Ureter (tissue), 1 donor: ENCODE data around the gene PRR4. TPM values are rescaled to one million over a fixed set of nuclear protein-coding genes. Genes with fewer than 3 reads are reported as not detected.

Source experiments
- DNase-seq: peaks from one replicate; pipeline ENCODE4 v3.0.0-alpha.2; 2020; ENCODE audit warnings: low spot score
- total RNA-seq: library from RNA; stranded (reverse); gene quantifications from one replicate; pipeline ENCODE4 v1.2.4, GENCODE V29; 2023
- donor health status: DM: yes; HTN: yes; CAD: no.

PRR4 gene, protein sequence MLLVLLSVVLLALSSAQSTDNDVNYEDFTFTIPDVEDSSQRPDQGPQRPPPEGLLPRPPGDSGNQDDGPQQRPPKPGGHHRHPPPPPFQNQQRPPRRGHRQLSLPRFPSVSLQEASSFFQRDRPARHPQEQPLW
- total RNA-seq = 7.3 TPM

DNA sequence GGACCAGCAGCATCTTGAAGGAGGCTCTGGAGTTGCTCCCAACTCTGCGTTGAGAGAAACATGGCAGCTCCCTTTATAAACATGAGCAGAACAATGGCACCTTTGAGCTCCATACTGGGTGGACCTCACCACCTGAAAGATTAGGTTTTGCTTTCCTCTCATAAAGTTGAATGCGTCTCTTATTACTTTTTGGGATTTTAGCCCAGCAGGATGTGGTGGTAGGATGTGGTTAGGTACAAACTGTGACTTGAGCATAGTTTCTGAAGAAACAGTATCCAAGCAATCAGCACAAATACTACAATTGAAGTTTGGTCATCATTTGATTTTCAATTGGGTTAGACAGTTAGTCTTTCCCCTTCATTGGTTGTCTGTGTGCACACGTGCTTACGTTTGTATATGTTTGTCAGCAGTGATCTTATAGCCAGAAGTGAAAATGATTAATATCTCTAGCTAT, at the start of gene PRR4:
PRR4 (minus strand) TSS at position 51 of the 454 bp plus-strand sequence; CDS start at position 13, 38 bp downstream.
- no peak for DNase-seq

- DNase-seq = no peak
These were observed 47.6 kb upstream of the PRR4 start for GRCh38 chr12:10896854-10897253.

GRCh38 chr12:10891937-10892336, 42.7 kb upstream of the PRR4 start:
- no peak for DNase-seq

DNA sequence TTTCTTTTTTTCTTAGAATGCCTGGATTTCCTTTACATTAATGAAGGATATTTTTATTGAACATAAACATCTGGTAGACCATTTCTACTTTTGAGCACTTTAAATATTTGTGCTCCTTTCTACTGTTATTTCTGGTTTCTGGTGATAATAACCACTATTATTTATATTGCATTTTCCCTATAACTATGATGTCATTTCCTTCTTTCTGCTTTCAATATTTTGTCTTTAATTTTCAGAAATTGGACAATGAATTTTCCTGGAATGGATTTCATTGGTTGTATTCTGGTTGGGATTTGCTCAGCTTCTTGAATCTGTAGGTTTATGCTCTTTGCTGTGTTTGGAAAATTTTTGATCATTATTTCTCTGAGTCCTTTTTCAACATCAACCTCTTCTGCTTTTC, 40.0 kb upstream of the PRR4 start:
- DNase-seq = no peak

GRCh38 chr12:10884086-10884725, 34.9 kb upstream of the PRR4 start, which contains the start of gene PRH1:
TSS of gene PRH1 (minus strand) at chr12:10884255. CDS start at chr12:10884217, 38 bp downstream.
- DNase-seq = no peak

DNA sequence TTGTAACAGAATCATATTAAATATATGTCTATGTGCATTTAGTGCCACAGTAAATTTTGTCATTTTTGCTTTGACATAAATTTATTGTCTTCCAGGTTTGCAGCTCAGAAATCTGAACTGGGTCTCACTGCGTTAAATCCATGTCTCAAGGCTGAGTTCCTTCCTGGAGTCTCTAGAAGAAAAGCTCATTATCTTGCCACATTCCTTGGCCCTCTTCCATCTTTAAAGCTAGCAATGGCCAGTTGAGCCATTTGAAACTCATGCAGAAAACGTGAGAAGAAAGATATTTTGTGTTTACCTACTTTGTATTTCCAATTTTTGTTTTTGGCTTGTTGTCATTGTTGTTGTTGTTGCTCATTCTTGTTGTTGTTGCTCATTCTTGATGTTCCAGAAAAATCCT, 24.1 kb upstream of the PRR4 start:
- DNase-seq = no peak

DNA sequence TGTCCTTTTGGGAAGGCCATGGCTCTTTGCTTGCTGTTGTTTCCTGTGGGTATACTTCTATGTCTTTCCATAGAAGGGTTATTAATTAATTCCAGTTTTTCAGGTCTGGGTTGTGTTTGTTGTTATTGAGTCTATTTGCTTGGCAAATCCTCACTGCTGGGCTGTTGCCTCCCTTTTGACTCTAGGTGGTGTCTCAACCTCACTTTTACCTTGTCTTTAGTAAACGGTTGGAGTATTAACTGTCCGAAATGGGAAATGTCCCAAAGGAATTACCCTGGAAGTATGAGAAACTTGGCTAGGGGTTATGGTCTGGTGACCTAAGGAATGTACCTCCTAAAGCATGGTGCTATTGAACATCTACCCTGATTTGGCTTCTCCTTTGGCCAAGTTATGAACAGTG, 18.1 kb upstream of the PRR4 start:
- no peak for DNase-seq

DNA sequence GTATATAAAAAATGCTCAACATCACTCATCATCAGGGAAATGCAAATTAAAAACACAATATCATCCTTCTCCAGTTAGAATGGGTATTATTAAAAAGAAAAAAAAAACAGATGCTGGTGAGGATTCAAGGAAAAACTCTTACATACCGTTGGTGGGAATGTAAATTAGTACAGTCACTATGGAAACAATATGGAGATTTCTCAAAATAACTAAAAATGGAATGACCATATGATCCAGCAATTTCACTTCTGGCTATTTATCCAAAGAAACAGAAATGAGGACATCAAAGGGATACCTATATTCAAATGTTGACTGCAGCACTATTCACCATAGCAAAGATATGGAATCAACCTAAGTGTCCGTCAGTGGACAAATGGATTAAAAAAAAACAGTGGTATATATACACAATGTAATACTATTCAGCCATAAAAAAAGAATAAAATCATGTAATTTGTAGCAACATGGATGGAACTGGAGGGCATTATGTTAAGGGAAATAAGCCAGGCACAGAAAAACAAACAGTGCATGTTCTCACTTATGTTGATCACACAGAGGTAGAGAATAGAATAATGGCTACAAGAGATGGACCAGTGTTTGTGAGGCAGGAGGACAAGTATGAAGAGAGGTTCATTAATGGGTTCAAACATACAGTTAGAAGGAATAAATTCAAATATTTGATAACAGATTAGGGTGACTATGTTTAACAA, 14.4 kb upstream of the PRR4 start:
- no peak for DNase-seq

DNA sequence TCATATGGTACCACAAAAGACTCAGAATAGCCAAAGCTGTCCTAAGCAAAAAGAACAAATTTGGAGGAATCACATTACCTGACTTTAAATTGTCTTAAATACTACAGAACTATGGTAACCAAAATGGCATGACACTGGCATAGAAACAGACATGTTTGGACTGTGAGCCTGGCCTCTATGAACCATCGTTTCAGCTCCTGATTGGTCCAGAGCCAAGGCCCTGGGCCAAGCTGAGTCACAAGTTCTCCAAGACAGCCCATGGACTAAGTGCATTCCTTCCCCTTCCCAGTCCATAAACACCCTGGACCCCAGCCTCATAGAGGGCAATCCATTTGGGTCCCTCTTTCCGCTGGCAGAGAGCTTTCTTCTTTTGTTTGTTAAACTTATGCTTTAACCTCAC, 12.1 kb upstream of the PRR4 start:
- DNase-seq = no peak

DNA sequence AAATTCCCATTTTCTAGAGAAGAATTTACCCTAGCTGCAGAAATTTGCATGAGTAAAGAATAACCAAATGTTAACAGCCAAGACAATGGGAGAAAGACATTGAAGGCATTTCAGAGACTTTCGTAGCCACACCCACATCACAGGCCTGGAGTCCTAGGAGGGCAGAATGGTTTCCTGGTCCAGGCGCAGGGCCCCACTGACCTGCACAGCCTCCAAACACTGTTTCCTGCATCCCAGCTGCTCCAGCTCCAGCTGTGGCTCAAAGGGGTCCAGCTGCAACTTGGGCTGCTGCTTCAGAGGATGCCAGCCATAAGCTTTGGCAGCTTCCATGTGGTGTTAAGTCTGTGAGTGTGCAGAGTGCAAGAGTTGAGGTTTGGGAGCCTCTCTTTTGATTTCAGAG, 6.5 kb upstream of the PRR4 start:
- DNase-seq = no peak

- no peak for DNase-seq
These were observed 4.5 kb upstream of the PRR4 start for GRCh38 chr12:10853776-10854175.

- no peak for DNase-seq
These were observed 2.1 kb upstream of the PRR4 start for GRCh38 chr12:10851243-10851858.

GRCh38 chr12:10847744-10848143, 1.5 kb downstream of the PRR4 start:
- no peak for DNase-seq

DNA sequence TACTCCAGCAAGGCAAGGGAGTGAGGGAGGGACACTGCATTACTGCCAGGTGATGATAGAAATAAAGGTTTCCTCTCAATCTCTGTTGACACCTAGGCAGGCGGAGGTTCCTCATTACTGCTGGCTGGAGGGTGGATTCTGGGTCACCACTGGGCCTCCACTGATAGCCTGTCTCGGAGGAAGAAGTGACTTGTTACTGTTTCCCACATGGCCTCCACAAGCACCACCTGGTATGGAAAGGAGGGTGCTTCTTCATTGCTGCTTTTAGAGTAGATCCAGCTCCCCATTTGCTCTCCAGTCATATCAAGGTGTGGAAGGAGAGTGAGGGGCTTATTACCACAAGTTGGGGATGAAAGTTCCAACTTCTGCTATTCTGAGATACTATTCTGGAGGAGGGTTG, 6.4 kb downstream of the PRR4 start:
- DNase-seq = no peak

GRCh38 chr12:10838461-10838860, 10.8 kb downstream of the PRR4 start:
- no peak for DNase-seq

DNA sequence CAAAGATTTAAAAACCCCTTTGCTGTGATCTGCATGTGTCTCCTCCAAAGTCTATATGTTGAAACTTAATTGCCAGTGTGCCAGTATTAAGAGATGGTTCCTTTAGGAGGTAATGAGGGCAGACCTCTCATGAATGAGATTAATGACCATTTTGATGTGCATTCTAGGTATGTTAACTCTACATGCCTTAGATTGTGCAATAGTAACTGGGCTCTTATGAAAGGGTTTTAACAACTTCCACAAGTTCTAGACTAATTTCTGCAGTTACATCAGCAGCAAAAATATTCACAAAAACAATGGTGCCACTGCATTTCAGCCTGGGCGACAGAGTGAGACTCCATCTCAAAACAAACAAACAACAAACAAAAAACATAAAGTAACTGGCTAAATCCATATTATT, 19.3 kb downstream of the PRR4 start:
- no peak for DNase-seq

DNA sequence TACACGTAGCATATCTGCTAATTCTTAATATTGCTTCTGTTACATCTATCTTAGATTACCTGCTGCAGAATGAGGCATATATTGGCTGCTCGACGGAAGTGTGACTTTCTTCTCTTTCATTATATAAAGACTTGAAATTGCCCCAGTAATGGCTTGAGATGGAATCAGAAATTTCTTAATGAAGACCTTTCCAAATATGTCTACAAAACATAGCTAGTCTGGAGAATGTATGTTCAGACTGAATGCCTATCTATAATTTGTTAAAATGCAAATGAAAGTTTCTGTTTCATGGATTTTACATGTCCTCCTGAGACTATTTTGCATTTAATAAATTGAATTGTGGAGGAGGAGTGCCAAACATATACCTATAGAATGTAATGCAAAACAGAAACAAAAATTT, 23.0 kb downstream of the PRR4 start, which contains the start of gene TAS2R10:
TAS2R10 (minus strand) TSS at position 101 of the 400 bp plus-strand sequence; CDS start at position 12, 89 bp downstream.
- DNase-seq = no peak

GRCh38 chr12:10824957-10825356, 24.3 kb downstream of the PRR4 start:
- DNase-seq = no peak

GRCh38 chr12:10811883-10812536, 37.3 kb downstream of the PRR4 start:
- DNase-seq = no peak

DNA sequence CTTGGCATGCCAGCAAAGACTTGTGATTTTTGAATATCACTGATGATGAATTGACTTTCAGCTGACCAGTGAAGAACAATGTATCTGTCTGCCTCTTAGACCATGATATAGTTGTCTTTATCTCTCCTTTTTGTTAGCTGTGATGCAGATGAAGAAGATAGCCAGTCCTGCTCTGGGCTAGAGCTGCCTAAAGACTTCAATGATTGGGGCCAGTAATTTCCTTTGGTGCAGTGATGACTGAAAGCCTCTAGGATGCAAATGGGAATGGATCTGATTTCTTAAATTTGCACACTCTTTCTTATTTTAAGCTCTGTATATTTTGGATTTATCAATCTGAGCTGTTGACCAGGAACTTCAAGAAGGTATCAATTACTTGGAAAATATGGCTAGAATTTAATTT, 39.2 kb downstream of the PRR4 start, which contains the start of gene TAS2R9:
TAS2R9 (minus strand) TSS at position 101 of the 400 bp plus-strand sequence; CDS start at position 8, 93 bp downstream.
- DNase-seq = no peak

GRCh38 chr12:10807186-10807585, 42.1 kb downstream of the PRR4 start, which contains the start of gene TAS2R8:
TSS of gene TAS2R8 (minus strand) at chr12:10807286. CDS start at chr12:10806980, 306 bp downstream.
- DNase-seq = no peak

DNA sequence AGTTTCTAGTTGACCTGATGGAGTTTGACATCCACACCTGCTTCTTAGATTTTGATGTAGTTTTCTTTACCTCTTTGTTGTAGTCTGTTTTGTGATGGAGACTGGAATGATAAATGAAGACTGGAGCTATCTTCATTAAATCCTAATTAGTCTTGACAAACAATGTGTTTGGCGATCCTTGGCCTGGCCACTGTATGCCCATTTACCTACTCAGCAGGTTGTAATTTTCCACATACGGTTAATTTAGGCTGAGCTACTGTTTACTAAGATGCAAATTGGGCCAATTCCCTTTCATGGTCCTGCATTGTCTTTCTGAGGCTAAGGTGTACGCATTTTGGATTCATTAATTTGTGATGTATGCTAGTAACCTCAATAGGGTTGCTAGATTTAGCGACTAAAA, 46.7 kb downstream of the PRR4 start, which contains the start of gene TAS2R7:
TAS2R7 (minus strand) TSS at position 41 of the 400 bp plus-strand sequence. CDS start 57 bp downstream, outside the sequence.
- DNase-seq = no peak
